Common myeloid progenitor, CD34-positive (primary cell): Measurements from ENCODE around the gene RAP1GAP2.
A peak's percentile ranks its signal among the peaks of the same experiment; 100 is the strongest.

Experiments used
- CTCF ChIA-PET: fragments of 350-600 bp; sonication (Branson Sonifier 250); formaldehyde crosslinking; loops from one replicate; lab custom pipeline; 2021; ENCODE audit warnings: antibody characterized with exemption; lab: Charles Lee
- POLR2A ChIA-PET: fragments of 350-600 bp; sonication (Branson Sonifier 250); formaldehyde crosslinking; loops from one replicate; lab custom pipeline; 2021; ENCODE audit warnings: antibody characterized with exemption; lab: Charles Lee
- DNase-seq, 3 donors: peaks; one replicate each; pipeline versions ENCODE4 v3.0.0 to v3.0.0-alpha.2; 2013
- H3K27ac ChIP-seq, 2 experiments: 1 replicate in 1 of 2; 2 replicates in 1 of 2; pipeline ENCODE4 v1.7.0; 2013; ENCODE audit warnings: inconsistent platforms in 2 of 2, low read length in 2 of 2, mild to moderate bottlenecking in 2 of 2, low read depth in 1 of 2, moderate library complexity in 1 of 2; ENCODE audit not compliant: severe bottlenecking in 2 of 2, insufficient read depth in 1 of 2, poor library complexity in 1 of 2
- H3K27me3 ChIP-seq, 5 experiments: replicated peaks in 2 of 5; 1 replicate in 3 of 5; 2 replicates in 2 of 5; pipeline versions ENCODE4 v1.6.1 to v1.7.0; 2013; ENCODE audit warnings: low read length in 4 of 5, mild to moderate bottlenecking in 2 of 5, moderate library complexity in 2 of 5, inconsistent platforms in 1 of 5; ENCODE audit not compliant: insufficient read depth in 5 of 5, control insufficient read depth in 4 of 5
- H3K36me3 ChIP-seq, 4 experiments: 1 replicate in 2 of 4; 2 replicates in 2 of 4; pipeline versions ENCODE4 v1.6.1 to v1.7.0; 2013; ENCODE audit warnings: low read length in 3 of 4, control low read depth in 1 of 4, mild to moderate bottlenecking in 1 of 4; ENCODE audit not compliant: control insufficient read depth in 4 of 4, insufficient read depth in 4 of 4
- H3K4me1 ChIP-seq, 4 experiments: 1 replicate in 3 of 4; 2 replicates in 1 of 4; pipeline versions ENCODE4 v1.6.1 to v1.7.1; 2013; ENCODE audit warnings: low read length in 3 of 4, mild to moderate bottlenecking in 3 of 4, control low read depth in 1 of 4, inconsistent platforms in 1 of 4, moderate library complexity in 1 of 4; ENCODE audit not compliant: control insufficient read depth in 4 of 4, insufficient read depth in 4 of 4; ENCODE audit errors: control extremely low read depth in 1 of 4
- H3K4me3 ChIP-seq, 7 experiments: 1 replicate in 4 of 7; 2 replicates in 3 of 7; pipeline versions ENCODE4 v1.5.1 to v1.7.0; 2013; ENCODE audit warnings: mild to moderate bottlenecking in 7 of 7, low read length in 6 of 7, moderate library complexity in 6 of 7, inconsistent platforms in 2 of 7, low read depth in 2 of 7, control low read depth in 1 of 7; ENCODE audit not compliant: insufficient read depth in 4 of 7, control insufficient read depth in 1 of 7; ENCODE audit errors: extremely low read depth in 1 of 7
- H3K9me3 ChIP-seq, 5 experiments: 1 replicate in 4 of 5; 2 replicates in 1 of 5; pipeline versions ENCODE4 v1.6.1 to v1.7.1; 2013; ENCODE audit warnings: low read length in 4 of 5, mild to moderate bottlenecking in 2 of 5, inconsistent platforms in 1 of 5, low read depth in 1 of 5, moderate library complexity in 1 of 5; ENCODE audit not compliant: control insufficient read depth in 4 of 5, insufficient read depth in 2 of 5; ENCODE audit errors: control extremely low read depth in 1 of 5
- WGBS: methylation state at CpG from one replicate; pipeline ENCODE4 v1.1.5; 2013; ENCODE audit not compliant: insufficient coverage; 5-methylcytosine and 5-hydroxymethylcytosine counted together

Gene RAP1GAP2

DNA sequence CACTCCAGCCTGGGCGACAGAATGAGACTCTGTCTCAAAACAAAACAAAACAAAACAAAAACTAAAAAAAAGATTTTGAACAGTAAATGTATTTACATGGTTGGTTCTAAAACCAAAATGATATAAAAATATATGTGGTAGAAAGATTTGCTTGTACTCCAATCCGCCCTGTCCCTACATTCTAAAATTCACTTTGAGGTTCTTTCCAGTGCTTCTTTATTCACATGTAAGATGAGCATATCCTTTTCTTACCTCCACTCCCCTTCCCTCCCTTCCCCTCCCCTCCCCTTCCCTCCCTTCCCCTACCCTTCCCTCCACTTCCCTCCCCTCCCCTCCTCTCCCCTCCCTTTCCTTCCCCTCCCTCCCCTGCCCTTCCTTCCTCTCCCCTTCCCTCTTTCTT, 34.4 kb downstream of the RAP1GAP2 start:
- CTCF ChIA-PET = interaction anchor here (1.2 to 4.8 kb wide), 4 partner anchors 18 to 178 kb away, joined by 3 to 27 read pairs (median 5); no protein-coding TSS in a partner anchor
- H3K4me1 ChIP-seq = peaks cover 0 to 16% (median 10%) of the 10 kb centered on the region in 4 experiments
- no peak overlapping the region for H3K4me3 ChIP-seq
- H3K27ac ChIP-seq = no peak overlapping the region
- peaks cover 0 to under 1% (median 0%) of the 10 kb centered on the region in 4 experiments for H3K36me3 ChIP-seq
- no peaks in the 10 kb centered on the region for H3K27me3 ChIP-seq
- POLR2A ChIA-PET = no interaction called here
- DNase-seq = no peak
- no CpG with 5 or more reads among the region's 2 CpGs for WGBS
- H3K9me3 ChIP-seq = no peaks in the 10 kb centered on the region

DNA sequence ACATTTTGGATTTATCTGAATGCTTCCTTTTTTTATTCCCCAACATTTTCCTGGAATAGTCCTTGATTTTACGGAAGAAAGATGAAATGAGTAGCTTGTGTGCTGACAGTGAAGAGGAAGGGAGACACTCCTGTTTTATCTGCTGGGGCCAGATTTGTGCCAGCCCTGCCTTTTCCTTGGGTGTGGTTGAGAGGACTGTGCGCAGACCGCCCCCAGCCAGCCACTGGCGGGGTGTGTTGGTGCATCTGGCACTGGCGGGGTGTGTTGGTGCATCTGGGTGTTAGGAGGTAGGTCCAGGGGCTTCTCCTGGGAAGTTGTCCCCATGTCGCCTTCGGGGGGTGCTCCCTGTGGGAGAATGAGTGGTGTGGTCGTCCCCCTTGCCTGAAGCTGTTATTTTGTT, 39.5 kb downstream of the RAP1GAP2 start:
- H3K4me1 ChIP-seq = peaks cover 0 to 7% (median 1%) of the 10 kb centered on the region in 4 experiments
- H3K9me3 ChIP-seq = no peaks in the 10 kb centered on the region
- peak in 1 of 3 donors; percentile 45 for DNase-seq
- H3K27ac ChIP-seq = no peak overlapping the region
- no peaks in the 10 kb centered on the region for H3K27me3 ChIP-seq
- CTCF ChIA-PET = interaction anchor here (1.4 to 4.5 kb wide), 4 partner anchors 9 to 50 kb away, joined by 6 to 24 read pairs (median 16); no protein-coding TSS in a partner anchor
- WGBS = 94% methylated on average over 2 of the region's 8 CpGs
- POLR2A ChIA-PET = interaction anchor here (0.9 kb wide), 1 partner anchor 50 kb away, joined by 4 read pairs; no protein-coding TSS in a partner anchor
- H3K4me3 ChIP-seq = no peak overlapping the region
- H3K36me3 ChIP-seq = peaks cover 0 to 7% (median 2%) of the 10 kb centered on the region in 4 experiments

GRCh38 chr17:2837147-2837561, 40.9 kb downstream of the RAP1GAP2 start:
- peaks cover 0 to 7% (median 2%) of the 10 kb centered on the region in 4 experiments for H3K36me3 ChIP-seq
- DNase-seq = peak in 2 of 3 donors; percentile 53 to 54
- H3K27ac ChIP-seq = no peak overlapping the region
- WGBS = 64% methylated on average over 7 of the region's 10 CpGs
- H3K4me1 ChIP-seq = peaks cover 0 to 10% (median 1%) of the 10 kb centered on the region in 4 experiments
- H3K27me3 ChIP-seq = no peaks in the 10 kb centered on the region
- no peak overlapping the region for H3K4me3 ChIP-seq
- POLR2A ChIA-PET = interaction anchor here (0.8 kb wide), 1 partner anchor 9 kb away, joined by 3 read pairs; no protein-coding TSS in a partner anchor
- no peaks in the 10 kb centered on the region for H3K9me3 ChIP-seq
- CTCF ChIA-PET = interaction anchor here (0.7 to 4.5 kb wide), 7 partner anchors 11 to 59 kb away, joined by 3 to 24 read pairs (median 6); partner anchors contain the start of gene RAP1GAP2

- ChIA-PET POLR2A (no interaction called here), CTCF (no interaction called here)
- H3K27me3 ChIP-seq = no peaks in the 10 kb centered on the region
- H3K9me3 ChIP-seq = no peaks in the 10 kb centered on the region
- WGBS = 96% methylated on average over 4 of the region's 5 CpGs
- no peak overlapping the region for H3K27ac ChIP-seq
- H3K4me1 ChIP-seq = peaks cover 0 to 3% (median under 1%) of the 10 kb centered on the region in 4 experiments
- DNase-seq = no peak
- H3K36me3 ChIP-seq = peaks cover 0 to 3% (median 1%) of the 10 kb centered on the region in 4 experiments
- no peak overlapping the region for H3K4me3 ChIP-seq
These were observed 45.4 kb downstream of the RAP1GAP2 start for GRCh38 chr17:2841606-2842005.

DNA sequence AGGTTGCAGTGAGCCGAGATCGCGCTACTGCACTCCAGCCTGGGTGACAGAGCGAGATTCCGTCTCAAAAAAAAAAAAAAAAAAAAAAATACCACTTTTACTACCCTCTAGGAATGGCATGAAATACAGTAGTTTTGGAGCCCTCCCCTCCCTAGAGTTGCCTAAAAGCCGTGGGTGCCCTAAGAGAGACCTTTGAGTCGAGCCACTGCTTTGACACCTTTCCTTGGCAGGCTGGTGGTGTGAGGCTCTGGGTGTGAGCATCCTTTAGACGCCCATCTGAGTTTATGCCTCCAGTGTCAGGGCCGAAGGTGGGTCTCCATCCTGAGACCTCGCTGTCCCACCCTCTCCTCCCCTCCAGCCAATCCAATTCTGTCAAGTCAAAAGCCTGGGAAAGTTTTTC, 46.2 kb downstream of the RAP1GAP2 start:
- no peaks in the 10 kb centered on the region for H3K36me3 ChIP-seq
- no peak for DNase-seq
- no peaks in the 10 kb centered on the region for H3K9me3 ChIP-seq
- H3K27ac ChIP-seq = no peak overlapping the region
- POLR2A ChIA-PET = no interaction called here
- H3K27me3 ChIP-seq = no peaks in the 10 kb centered on the region
- CTCF ChIA-PET = no interaction called here
- H3K4me1 ChIP-seq = peaks cover 0 to 11% (median 7%) of the 10 kb centered on the region in 4 experiments
- no peak overlapping the region for H3K4me3 ChIP-seq
- 100% methylated on average over 3 of the region's 10 CpGs for WGBS

GRCh38 chr17:2844416-2844815, 48.2 kb downstream of the RAP1GAP2 start:
- DNase-seq = no peak
- ChIA-PET CTCF (interaction anchor here (1.0 to 1.7 kb wide), 4 partner anchors 17 to 171 kb away, joined by 3 to 6 read pairs (median 4); no protein-coding TSS in a partner anchor), POLR2A (interaction anchor here (0.5 kb wide), 1 partner anchor 160 kb away, joined by 3 read pairs; no protein-coding TSS in a partner anchor)
- Histone ChIP-seq H3K9me3 (no peaks in the 10 kb centered on the region), H3K27me3 (no peaks in the 10 kb centered on the region), H3K4me3 (no peak overlapping the region), H3K36me3 (no peaks in the 10 kb centered on the region), H3K27ac (no peak overlapping the region), H3K4me1 (peaks cover 2 to 26% (median 21%) of the 10 kb centered on the region in 4 experiments)
- WGBS = 97% methylated on average over 5 of the region's 6 CpGs
